HG02884 (cell line): ENCODE measurements around the gene PCCA.

Source experiments
- ATAC-seq: cut with Tn5 transposase; IDR thresholded peaks from one replicate; pipeline ENCODE4 v1.9.1; 2021; ENCODE audit warnings: mild to moderate bottlenecking, moderate library complexity; ENCODE audit not compliant: unreplicated experiment

Gene PCCA

DNA sequence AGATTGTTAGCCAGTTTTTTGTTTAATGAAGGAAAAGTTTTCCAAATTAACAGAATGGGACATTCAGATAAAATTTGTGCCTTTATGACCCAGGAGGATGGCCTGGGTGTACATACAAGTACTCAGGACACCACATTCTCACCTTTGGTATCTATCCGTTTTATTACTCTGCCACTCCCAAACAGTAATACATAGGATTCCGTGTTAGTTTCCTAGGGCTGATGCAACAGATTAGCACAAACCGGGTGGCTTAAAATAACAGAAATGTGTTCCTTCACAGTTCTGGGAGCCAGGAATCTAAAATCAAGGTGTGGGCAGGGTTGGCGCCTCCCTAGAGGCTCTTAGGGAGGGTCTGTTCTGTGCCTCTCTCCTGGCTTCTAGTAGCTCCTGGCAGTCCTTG is 369.8 kb downstream of the PCCA start:
- no peak for ATAC-seq

GRCh38 chr13:100459747-100460146 is 370.9 kb downstream of the PCCA start:
- no peak for ATAC-seq

DNA sequence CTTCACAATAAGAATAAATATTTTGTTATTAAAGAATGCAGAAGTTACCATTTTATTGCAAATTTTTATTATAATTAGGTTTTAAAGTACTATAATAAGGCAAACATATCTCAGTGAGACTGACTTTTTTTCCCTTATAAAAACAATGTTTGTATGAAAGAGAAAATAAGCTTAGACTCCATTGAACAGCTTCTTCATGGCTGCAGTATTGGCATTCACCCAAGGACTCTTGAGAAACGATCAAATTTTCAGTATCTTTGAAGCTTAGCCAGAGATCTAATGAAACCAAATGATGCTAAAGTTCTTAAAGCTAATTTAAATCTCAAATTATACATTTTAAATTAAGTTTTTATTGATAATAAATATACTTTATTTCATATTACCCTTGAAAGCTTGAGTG is 371.4 kb downstream of the PCCA start:
- ATAC-seq: no peak

DNA sequence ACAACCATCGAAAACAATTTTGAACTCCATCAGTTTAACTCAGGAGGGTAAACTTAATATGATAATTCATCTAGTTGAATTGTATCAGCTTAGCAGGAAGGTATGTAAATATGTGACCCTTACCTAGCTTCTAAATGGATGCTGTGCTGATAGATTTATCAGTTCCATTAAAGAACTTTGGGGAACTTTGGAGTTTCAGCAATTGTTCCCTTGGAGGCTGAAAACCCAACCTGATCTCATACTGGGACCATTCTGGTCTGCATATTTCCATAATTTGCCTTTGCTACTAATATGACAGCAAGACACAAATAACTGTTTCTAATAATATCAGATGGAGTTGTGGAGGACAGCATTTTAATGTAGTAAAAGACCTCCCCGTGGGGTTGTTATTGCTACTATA is 371.9 kb downstream of the PCCA start:
- ATAC-seq: no peak

DNA sequence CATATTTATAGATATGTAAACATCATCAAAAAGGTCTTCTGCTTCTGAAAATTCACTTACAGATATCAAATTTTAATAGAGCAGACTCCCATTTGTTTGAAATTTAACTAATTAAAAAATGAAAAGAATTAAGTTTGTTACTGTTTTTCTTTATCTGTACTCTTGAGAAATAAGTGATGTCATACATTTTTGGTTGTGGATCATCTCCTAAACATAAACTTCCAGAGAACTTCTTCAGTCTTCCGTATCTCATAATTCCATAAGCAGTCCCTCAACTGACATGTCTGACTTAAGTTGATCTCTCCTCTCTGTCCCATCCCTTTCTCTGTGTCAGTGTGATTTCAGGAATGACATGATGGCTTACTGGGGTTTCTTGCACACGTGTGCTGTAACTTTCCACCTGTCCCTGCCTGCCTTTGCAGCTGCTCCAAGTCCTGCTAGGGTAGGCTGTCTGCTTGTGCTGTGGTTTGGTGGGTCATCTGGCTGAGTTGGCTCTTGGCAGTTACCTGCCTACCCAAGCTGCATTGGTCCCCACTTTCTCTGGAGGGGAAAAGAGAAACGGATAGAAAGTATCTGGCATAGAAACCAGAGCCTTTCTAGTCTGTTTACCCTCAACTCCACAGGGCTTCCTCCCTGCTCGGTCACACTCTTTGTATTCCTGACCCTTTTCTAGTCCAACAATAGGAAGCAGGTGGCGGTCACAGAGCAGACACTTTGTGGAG is 372.6 kb downstream of the PCCA start:
- no peak for ATAC-seq

DNA sequence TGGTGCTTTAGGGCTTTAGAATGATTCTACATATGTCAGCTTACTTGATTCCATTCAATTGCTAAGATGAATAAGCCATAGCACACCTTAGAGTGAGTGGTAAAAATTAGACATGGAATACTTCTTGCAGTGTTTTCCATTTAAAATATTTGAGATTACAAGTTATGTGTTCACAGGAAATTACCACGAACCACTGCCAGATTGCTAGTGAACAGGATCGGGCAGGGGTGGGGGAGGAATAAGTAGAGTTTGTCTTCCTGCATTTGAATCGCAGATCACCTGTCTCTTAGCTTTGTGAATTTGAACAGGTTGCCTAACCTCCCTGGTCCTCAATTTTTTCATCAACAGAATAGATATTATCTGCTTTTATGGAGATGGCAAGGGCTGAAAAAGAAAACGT is 375.1 kb downstream of the PCCA start:
- ATAC-seq: no peak

GRCh38 chr13:100465558-100465957 is 376.7 kb downstream of the PCCA start:
- ATAC-seq: no peak

DNA sequence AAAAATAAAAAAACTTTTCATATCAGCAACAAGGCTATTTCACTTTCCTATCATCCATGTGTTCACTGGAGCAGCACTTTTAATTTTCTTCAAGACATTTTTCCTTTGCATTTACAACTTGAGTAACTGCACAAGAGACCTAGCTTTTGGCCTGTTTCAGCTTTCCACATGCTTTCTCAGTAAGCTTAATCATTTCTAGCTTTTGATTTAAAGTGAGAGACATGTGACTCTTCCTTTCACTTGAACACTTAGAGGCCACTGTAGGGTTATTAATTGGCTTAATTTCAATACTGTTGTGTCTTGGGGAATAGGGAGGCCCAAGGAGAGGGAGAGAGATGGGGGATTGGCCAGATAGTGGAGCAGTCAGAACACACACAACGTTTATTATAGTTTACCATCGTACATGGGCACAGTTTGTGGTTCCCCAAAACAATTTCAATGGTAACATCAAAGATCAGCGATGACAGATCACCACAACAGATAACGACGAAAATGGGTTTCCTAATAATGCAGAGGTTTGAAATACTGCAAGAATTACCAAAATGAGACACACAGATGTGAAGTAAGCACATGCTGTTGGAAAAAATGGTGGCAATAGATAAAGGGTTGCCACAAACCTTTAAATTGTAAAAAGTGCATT is 382.1 kb downstream of the PCCA start:
- ATAC-seq: no peak

- ATAC-seq: no peak
These were observed 384.2 kb downstream of the PCCA start for GRCh38 chr13:100473087-100473486.

DNA sequence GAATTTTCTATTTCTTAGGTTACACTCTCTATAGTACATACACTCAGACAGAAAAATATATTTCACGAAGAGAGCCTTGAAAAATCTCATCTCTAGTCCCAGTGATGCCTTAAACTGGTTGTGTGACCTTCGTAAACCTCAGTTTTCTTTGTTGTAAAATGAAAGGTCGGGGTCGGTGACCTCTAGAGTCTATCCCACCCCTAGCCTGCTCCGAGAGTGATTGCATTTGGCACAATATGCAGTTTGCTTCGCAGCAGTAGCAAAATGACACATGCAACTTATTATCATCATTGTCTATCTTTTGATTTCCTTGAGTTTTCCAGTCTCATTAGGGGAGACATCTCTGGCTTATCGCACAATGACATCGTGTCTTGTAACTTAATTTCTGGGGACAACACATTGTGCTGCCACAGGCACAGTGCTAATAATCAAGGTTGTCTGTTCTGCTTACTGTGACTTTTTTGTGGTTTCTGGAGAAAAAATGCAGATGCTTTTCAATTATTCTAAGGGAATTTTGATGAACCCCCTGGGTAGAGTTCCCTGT is 384.7 kb downstream of the PCCA start:
- ATAC-seq: no peak

DNA sequence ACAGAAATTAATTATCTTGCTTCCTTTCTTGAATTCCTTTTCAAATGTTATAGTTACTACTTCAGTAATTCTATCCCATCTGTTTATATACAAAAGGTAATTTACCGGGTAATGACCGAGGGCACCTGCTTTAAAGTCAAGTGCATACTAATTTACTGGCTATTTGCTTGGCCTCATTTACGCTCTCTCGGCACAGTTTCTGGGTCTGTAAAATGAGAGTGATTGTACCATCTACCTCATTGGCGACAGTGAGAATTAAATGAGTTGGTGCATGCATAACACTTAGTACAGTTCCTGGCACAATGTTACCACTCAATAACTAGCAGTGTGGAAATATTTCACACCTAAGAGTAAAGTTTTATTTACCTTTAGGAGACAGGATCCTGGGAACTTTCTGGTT is 388.1 kb downstream of the PCCA start:
- no peak for ATAC-seq

DNA sequence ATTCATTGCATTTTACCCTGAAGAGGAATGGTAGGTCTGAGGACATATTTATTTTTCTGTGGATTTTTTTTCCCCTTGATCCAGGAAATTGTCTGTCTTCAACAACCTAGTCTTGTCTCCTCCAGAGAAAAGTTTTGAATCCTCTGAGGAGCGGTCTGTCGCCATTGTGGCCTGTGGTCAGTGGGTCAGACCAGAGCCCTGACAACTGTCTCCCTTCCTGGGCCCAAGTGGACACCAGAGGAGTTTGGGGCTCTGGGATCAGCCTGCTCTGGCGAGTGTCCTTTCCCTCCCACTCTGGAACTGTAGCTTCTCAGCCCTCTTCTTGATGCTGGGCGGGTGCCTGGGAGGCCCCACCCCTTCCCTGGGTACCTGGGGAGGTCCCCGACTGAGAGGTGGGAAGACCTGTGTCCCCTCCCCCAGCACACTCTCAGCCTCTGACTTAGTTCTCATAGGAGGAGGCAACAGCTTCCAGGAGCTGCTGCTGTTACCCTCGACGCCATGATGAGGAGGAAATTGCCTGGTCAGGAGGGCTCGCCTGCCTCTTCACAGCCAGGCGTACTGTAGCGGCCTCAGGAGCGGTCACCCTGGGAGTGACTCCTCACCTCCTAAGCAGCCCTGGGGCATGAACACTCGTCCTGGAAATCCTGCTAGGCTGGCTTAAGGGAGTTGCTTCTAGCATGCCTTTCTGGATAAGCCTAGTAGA is 389.4 kb downstream of the PCCA start:
- ATAC-seq: no peak

DNA sequence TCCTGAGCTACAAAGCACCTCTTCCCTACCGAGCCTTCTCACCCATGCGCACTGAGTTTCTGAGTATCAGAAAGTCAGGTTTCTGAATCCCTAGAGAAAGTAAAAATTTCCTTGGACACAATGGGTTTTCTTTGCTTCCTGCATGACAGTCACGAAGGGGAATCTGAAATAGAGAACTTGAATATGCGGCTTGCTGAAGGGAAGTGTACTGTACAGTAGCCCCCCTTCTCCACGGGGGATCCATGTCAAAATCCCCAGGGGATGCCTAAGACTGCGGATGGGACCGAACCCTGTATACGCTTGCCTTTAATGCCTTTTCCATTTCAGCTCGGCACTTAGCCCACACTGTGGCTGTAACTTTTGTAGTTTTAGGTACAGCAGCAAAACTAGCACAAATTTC is 391.8 kb downstream of the PCCA start:
- no peak for ATAC-seq

DNA sequence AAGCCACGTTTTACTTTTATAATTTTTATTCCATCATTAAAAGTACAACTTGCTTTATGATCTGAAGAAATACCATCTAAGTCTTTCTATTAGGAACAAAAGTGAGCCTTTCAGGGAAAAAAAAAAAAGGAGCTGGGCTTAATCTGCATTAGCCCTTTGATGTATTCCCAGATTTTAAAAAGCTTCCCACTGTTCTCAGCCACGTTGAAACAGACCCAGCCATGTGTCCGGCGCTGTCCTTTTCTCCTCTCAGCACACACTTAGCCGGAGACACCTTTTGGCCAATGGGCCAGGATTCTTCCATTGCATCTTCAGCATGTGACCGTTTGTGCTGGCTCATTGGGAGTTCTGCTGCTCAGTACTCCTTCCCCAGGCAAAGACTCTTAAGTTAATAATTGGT is 394.2 kb downstream of the PCCA start:
- no peak for ATAC-seq

GRCh38 chr13:100483841-100484381 is 395.0 kb downstream of the PCCA start:
- no peak for ATAC-seq

- ATAC-seq: no peak
These were observed 395.8 kb downstream of the PCCA start for GRCh38 chr13:100484702-100485101.

DNA sequence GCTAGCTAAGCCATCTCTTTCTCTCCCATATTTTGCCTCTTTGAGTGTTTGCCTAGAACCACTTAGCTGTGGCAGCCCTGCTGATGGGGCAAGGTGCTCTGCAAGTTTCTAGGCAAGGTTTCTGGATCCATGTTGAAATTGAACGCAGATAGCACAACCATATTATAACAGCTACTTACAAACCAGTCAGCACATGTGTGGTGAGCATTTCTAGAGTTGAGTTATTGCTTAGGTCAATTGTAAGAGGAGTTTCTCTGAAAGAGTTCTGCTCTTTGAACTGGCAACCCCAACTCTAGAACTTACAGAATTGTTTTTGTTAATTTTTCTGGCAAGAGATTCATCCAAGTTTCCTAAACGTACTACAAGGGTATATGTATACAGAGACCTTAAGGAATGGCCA is 396.4 kb downstream of the PCCA start:
- no peak for ATAC-seq

DNA sequence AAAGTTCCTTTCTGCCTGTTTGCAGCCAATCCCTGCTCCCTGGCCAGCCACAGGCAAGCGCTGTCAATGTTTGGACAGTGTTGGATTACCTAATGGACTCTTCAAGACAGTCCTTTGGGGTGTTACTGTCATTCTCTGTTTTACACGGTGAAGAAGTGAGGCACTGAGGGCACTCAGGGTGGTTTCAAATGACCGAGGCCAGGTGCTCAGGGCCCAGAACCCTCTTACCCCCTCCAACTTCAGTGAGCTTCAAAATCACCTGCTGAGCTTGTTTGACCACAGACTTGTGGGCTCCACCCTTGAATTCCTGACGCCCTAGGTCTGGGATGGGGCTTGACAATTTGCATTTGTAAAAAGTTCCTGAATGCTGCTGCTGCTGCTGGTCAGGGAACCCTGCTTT is 401.8 kb downstream of the PCCA start:
- no peak for ATAC-seq

DNA sequence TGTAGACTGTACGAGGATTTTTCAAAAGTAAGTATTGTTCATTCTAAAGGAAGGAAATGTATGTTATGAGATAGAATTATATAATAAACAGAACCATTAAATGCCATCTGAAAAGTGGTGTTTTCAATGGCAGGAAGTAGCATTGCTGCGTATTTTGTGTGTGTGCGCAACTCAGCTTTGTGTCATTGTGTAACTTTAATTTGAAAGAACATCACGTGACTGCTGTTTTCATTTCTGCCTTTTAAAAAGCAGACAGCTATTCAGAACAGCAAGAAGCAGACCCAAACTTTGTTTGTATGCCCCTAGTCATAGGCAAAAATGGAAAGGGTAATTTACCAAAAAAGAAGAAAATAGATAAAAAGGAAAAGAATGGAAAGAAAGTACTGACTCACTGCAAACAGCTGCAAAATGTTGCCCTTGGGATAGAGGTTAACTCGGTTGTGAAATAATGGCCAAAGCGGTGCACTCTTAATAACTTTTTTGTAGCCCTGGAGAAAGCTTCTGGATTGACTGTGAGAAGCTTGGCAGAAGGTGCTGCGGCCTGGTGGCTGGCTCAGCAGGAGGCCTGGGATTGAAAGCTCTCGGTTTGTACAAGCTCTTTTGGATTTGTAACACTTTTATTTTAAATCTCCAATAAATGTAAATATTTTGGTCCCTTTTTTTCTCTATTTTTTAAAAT is 402.4 kb downstream of the PCCA start:
- ATAC-seq: no peak

- ATAC-seq: no peak
These were observed 404.5 kb downstream of the PCCA start for GRCh38 chr13:100493418-100493817.

DNA sequence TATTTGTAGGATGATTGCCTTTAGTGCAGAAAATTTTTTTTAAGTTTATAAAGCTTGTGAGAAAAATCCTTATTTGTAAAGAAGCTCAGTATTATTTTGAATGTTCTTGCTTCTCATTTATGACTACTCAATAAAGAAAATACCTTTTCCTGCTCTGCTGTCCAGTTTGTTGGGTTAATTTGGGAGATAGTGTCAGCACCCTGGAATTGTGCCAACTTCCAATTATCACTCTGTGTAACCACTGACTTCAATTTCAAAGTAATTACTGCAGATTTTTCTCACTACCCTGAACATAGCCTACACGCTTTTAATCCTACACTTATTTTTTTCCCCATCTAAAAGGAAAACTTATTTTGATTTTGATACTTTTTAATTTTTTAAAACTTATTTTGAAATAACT is 406.6 kb downstream of the PCCA start:
- no peak for ATAC-seq
